HG02981 (cell line): ENCODE data around the gene STXBP6.
"Not testable (repeated sequence)": the region's sequence is repeated elsewhere in the genome, so short reads cannot be mapped to it uniquely, and the experiment has no call there.

Source experiments
- ATAC-seq: cut with Tn5 transposase; IDR thresholded peaks from one replicate; pipeline ENCODE4 v1.9.1; 2021; ENCODE audit warnings: mild to moderate bottlenecking, moderate library complexity; ENCODE audit not compliant: unreplicated experiment

The STXBP6 gene

GRCh38 chr14:24839617-24840203 lies 210.2 kb downstream of the STXBP6 start:
- no peak for ATAC-seq

DNA sequence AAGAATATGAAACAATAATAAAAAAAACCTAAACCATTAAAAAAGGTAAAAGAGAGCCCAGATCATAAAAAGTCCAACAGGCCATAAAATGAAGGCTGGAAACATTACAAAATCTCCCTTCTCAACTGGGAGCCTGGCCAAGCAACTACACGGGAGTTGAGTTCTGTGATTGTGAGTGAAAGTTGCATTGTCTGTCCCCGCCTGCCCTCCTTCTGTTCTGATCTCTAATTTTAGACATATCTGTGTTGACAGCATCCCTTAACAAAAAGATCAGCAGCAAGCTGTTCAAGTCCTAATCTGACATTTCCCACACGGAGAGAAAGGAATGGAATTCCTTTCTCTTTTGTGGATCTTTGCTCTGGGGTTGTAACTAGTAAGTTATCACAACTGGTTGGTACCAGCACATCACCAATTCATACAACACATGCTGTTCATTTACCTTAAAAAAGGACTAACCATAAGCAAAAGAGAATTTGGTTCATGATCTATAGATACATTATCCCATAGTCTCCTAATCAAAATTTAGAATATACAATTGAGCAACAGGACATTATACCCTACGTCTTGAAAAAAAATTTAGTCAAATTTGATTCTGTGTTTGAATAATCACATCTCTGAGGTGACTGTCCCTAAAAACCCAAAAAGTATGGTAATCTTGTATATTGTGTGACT lies 210.9 kb downstream of the STXBP6 start:
- no peak for ATAC-seq

DNA sequence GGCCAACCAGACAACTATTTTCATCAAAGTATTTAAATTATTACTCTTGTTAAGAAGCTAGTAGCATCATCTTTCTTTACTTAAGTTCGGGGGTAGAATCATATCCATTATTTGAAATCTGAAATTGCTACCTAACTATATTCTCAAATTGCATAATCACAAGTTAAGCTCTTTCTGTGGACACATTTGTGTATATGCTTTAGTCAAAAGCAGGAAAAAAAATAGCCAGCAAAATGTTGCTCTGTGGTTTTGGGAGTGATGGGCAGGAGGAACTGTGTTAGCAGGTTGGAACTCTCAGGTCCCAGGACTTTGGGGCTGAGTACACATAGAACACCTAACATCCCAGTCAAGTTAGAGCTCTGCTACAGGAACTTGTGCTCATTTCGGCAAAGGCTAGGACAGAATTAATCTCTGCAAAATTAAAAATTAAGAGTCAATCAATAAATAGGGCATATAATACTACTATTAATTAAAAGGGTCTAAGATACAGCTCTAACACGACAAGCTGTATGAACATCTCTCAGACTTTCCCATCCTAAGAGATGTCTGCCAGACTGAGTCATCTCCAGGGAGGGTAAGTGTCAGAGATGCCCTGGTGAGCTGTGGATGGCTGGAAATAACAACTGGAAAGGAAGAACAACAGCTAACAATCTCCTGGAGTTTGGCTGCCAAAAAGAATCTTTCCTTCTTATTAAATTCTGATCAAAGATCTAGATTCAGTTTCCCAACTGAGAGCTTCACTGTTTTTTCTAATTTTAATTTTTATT lies 212.5 kb downstream of the STXBP6 start:
- ATAC-seq: no peak

DNA sequence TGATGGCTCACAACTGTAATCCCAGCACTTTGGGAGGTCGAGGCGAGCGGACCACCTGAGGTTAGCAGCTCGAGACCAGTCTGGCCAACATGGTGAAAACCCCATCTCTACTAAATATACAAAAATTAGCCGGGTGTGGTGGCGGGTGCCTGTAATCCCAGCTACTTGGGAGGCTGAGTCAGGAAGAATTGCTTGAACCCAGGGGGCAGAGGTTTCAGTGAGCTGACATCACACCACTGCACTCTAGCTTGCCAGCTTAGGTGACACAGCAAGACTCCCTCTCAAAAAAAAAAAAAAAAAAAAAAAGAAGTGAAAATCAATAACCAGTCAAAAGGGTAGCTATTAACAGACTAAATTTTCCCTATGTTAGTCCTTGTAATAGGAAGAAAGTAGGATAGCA lies 213.6 kb downstream of the STXBP6 start:
- not testable (repeated sequence) for ATAC-seq

- ATAC-seq: no peak
Observed at GRCh38 chr14:24834956-24835355, 215.0 kb downstream of the STXBP6 start.

DNA sequence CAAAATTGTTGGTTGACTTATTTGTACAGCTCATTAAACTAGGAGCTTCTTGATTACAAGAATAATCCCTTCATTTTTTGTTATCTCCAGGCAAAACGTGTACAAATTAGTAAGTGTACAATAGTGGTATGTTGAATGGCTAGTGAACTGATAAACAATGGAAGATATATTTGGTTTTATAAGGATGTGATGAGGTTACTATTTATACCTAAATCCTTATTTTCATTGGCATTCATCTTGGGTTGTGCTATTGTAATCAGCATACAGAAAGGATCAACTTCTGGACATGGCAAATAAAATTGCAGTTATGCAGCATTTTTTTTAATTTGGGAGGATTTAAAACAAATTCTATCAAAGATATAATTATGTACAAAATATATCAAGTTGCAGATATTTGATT lies 216.6 kb downstream of the STXBP6 start:
- ATAC-seq: no peak

GRCh38 chr14:24831677-24832076 lies 218.3 kb downstream of the STXBP6 start:
- ATAC-seq: no peak

GRCh38 chr14:24829862-24830261 lies 220.1 kb downstream of the STXBP6 start:
- no peak for ATAC-seq

DNA sequence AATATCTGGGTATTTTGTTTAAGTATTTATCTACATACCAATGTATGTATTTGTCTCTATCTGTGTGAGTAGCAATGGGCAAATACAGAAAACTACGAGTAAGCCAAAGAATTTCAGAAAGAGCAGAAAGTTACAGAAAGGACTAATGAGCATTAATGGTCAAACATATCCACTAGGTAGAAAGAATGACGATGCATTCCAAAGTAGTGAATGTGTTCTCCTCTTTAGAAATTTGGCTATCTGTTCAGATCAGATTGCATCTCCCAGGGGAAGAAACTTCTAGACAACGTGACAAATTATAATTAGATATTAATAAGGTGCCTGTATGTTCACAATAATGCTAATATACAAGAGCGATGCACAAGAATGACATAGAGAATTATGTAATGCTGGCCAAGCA lies 221.5 kb downstream of the STXBP6 start:
- no peak for ATAC-seq

DNA sequence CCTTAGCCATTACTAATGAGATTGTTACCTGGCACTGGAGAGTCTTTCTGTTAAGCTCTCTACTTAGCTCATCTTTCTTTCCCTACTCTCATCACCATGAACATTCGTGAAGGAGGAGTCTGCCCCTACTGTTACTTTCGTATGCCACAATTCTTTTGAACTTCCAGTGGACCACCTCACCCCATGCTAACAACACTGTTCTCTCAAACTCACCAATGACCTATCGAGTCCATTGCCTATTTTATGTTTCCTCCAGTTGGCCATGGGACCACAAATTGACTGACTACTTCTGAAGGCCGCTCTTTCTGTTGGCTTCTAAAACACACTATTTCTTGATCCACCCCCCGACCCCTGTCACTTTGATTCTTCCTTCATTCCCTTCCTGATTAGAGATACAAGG lies 223.6 kb downstream of the STXBP6 start:
- ATAC-seq: no peak

DNA sequence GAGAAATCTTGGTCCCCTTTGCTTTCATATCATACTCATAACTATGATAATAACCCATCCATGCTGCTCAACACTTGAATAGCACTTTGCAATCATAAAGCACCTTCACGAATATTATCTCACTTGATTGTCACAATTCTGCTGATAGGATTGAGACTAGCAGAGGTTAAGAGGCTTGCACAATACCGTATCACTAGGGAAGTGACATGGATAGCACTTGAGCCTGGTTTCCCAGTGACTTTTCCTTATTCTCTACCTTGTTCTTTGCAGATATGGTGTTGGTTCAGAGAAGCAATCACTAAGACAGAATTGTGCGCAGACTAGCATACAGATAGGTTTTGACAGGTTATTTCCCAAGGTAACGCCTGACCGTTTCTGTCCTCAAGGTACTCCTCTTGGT lies 229.3 kb downstream of the STXBP6 start:
- ATAC-seq: no peak

DNA sequence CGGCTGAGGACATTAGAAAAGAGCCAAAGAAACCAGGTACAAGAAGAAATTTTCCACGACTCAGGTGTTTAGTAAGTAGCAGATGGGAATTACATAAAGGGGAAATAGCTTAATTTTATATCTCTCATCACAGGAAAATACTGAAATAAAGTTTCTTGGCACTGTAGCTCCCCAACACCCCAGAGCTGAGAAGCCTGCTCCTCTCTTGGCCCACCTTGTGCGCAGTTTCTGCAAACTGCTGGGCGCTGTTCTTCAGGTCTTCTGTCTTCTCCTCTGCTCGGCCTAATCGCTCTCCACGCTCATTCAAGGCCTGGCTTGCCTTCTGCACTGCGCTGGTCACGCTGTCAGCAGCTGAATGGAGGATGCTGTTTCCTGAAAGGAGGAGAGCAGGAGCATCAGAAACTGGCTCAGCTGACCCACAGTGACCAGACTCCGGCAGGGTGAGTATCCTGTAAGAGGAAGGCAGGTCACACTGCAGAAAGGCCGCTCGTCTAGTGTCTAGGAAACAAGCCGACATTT lies 231.1 kb downstream of the STXBP6 start:
- ATAC-seq: no peak

GRCh38 chr14:24818058-24818822 lies 231.7 kb downstream of the STXBP6 start:
- no peak for ATAC-seq

DNA sequence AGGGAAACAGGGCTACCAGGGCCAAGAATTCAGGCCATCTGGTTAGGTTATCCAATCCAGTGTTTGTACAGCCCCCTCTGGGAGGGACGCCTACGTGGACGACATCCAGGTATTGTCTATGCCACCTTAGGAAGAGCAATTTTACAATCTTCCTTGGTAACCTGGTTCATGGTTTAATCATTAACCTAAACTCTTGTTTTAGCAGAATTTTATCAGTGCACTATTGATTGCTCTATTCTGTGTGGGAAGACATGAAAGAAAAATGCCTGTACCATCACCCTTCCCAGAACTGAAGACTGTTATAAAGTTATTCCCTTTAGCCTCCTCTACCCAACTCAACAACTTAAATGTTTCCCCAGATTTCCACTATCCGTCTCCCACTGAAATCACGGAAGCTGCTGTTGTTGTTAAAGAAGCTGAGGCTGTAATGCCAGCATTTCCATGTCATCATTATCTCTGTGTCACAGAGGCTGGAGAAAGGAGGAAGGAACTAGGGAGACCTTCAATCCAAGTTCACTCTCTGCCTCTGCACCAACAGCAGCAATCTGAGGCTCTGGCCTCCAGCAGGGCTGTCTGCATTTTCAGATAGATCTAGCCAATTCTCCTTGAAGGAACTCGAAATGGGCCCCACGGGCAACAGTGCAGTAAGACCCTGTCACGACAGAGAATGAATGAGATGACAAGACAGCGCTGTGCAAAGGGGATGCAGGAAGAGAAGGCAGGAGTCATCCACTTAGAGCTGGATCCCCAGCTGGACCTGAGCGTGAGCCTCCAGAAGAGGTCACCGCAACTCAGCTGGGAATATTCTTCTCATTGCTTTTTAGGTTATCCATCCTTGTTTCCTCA lies 232.5 kb downstream of the STXBP6 start:
- ATAC-seq: no peak

DNA sequence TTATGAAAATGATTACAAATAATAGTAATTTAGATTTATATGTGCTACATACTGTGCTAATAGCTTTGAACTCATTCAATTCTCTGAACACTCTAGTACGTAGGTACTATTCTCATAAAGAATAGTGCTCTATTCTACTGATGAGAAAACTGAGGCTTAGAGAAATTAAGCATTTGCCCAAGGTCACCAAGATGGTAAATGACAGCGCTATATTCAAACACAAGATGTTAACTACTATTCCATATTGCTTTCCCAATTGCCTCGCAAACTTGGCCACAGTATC lies 233.1 kb downstream of the STXBP6 start:
- ATAC-seq: no peak

DNA sequence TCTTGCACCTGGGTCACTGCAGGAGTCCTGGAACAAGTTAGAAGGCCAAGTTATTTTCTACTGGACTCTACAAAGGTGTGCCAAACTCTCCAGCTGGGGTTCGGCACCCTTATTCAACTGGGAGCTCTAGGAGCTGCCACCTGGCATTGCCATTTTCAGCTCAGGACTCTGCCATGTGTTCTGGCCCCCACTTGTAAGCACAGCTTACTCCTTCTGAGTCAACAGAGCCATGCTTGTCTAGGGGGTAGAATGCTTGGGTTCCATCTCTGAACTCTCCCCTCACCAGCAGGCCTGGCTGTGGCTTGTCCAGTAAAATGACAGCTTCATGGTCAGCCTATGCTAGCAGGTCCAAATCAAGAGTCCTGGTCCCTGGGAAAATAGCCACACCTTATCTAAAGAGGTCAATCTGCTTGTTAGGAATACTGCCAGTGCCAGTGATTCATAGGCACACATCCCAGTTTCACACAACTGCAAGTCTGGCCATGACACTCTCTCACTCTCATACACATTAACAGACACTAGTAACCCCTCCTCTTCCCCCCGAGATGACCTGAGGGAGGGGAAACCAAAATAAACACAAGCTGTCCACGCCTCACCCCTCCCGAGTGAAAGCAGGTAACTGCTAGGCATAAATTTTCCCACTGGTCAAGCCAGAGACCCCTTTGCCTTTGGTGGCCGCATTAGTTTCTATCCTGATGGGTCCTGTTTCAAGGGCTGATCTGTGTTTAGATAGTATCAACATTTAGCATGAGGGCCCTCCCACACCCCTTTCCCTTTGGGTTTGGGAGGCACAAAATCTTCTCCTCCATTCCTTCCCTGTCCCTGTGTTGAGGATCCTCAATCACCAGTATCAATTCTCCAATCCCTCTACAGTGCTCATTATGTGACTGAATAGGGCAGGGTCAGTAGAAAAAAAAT lies 233.7 kb downstream of the STXBP6 start:
- ATAC-seq: no peak

- no peak for ATAC-seq
Observed at GRCh38 chr14:24815543-24815942, 234.4 kb downstream of the STXBP6 start.

GRCh38 chr14:24814944-24815343 lies 235.0 kb downstream of the STXBP6 start:
- no peak for ATAC-seq

DNA sequence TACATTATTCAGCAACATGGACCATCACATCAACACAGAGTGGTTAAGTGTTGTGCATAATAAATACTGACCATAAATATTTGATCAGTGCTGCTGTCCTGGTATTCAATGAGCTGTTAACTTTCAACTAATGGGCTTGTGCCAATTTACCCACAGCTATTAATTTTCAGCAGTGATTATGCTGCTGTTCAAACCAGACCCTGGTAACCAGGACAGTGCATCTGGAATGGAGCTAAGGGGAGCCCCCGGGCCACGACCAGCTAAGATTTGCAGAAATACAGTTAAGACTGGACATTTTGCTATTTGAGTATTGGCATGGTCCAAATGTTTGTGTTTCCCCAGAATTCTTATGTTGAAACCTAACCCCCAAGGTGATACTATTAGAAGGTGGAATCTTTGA lies 235.6 kb downstream of the STXBP6 start:
- no peak for ATAC-seq
